SK-N-MC (cell line): ENCODE results near the gene ARHGAP20.

Source experiments
- EZH2 ChIP-seq: fragments of 200-600 bp; sonication (generic); IDR thresholded peaks from one replicate; pipeline ENCODE4 v1.6.1; 2017; ENCODE audit warnings: antibody characterized with exemption
- FOXP2 ChIP-seq: optimal IDR thresholded peaks from 2 replicates; pipeline ENCODE3; 2011; ENCODE audit warnings: mild to moderate bottlenecking, moderate library complexity; ENCODE audit not compliant: insufficient read depth; ENCODE audit errors: extremely low read length, control extremely low read depth
- POLR2AphosphoS5 ChIP-seq: IDR thresholded peaks from 2 replicates; pipeline ENCODE4 v1.6.1; 2012; ENCODE audit warnings: mild to moderate bottlenecking, low read depth, low read length, borderline replicate concordance

GRCh38 chr11:110621826-110622225, 90.4 kb downstream of the ARHGAP20 start:
- TF ChIP-seq POLR2AphosphoS5 (no peak), EZH2 (no peak), FOXP2 (no peak)
